Ramos (cell line): ENCODE results near the gene AHR.
"Not testable (repeated sequence)": the region's sequence is repeated elsewhere in the genome, so short reads cannot be mapped to it uniquely, and the experiment has no call there.

Experiments used
- in situ Hi-C: fragments of 300-500 bp; cut with MboI; formaldehyde crosslinking; loops from one replicate; pipeline ENCODE4 v1.14.3; 2022; ENCODE audit warnings: low sequenced_read_pairs; ENCODE audit not compliant: unreplicated experiment

AHR gene

DNA sequence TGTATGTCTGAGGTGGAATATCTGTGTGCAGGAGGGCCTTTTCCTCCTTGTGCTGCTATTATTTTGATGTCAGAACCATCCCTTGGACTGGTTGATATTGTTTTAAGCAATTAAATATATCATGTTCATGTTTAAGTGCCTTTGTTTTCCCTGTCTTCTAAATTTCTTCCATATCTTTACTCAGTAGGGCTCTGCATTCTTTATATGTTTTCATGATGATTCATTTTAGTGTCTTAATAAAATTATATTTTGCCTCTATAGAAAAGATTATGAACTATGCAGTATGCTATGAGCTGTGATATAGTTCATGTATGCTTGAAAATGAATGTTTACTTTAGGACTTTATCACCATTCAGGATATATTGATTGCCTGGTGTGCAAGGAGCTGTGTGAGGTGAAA, 34.8 kb downstream of the AHR start:
- in situ Hi-C loops: no loop called here

GRCh38 chr7:17336168-17336567, 37.7 kb downstream of the AHR start:
- in situ Hi-C loops: no loop called here

DNA sequence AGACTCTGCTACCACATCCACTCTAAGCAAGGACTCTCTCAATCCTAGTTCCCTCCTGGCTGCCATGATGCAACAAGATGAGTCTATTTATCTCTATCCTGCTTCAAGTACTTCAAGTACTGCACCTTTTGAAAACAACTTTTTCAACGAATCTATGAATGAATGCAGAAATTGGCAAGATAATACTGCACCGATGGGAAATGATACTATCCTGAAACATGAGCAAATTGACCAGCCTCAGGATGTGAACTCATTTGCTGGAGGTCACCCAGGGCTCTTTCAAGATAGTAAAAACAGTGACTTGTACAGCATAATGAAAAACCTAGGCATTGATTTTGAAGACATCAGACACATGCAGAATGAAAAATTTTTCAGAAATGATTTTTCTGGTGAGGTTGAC, 40.7 kb downstream of the AHR start:
- in situ Hi-C loops: no loop called here

DNA sequence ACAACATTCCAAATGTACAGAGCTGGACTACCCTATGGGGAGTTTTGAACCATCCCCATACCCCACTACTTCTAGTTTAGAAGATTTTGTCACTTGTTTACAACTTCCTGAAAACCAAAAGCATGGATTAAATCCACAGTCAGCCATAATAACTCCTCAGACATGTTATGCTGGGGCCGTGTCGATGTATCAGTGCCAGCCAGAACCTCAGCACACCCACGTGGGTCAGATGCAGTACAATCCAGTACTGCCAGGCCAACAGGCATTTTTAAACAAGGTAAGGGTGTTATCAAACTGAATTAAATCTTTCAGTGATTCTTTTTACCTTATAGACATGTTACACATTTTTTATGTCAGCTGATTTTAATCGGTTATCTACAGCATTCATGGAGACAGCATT, 41.5 kb downstream of the AHR start:
- in situ Hi-C loops: no loop called here

DNA sequence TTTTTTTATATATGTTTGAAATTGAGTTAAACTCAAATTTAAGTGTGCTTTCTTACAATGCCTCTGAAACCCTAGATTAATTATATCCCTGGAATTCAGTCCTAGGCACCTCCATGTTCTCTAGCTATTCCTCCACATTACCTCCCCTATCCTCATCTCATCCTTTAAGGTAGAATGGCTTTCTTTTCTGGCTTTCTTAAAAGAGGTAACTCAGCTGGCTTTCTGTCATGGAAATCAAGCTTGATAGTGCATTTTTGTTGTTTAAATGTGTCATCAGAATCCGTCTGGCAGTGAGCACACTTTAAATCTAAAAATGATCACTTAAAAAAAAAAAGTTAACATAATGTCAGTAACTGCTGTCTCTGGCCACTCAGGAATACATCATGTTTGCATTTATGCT, 42.2 kb downstream of the AHR start:
- in situ Hi-C loops: no loop called here

DNA sequence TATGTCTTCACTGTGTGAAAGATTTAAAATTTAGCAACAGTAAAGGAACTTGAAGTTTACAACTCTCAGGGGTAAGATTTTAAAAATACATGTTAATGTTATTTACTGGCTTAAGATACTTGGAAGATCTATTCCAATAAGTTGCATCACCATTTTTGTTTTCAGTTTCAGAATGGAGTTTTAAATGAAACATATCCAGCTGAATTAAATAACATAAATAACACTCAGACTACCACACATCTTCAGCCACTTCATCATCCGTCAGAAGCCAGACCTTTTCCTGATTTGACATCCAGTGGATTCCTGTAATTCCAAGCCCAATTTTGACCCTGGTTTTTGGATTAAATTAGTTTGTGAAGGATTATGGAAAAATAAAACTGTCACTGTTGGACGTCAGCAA, 44.3 kb downstream of the AHR start:
- in situ Hi-C loops: no loop called here

- in situ Hi-C loops: no loop called here
Observed at GRCh38 chr7:17347401-17347800, 48.9 kb downstream of the AHR start.

- in situ Hi-C loops: not testable (repeated sequence)
Observed at GRCh38 chr7:17348932-17349331, 50.5 kb downstream of the AHR start.

DNA sequence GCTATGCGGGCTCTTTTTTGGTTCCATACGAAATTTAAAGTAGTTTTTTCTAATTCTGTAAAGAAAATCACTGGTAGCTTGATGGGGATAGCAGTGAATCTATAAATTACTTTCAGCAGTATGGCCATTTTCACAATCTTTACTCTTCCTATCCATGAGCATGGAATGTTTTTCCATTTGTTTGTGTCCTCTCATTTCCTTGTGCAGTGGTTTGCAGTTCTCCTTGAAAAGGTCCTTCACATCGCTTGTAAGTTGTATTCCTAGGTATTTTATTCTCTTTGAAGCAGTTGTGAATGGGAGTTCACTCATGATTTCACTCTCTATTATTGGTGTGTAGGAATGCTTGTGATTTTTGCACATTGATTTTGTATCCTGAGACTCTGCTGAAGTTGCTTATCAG, 51.9 kb downstream of the AHR start:
- in situ Hi-C loops: not testable (repeated sequence)

GRCh38 chr7:17353650-17354419, 55.4 kb downstream of the AHR start:
- in situ Hi-C loops: not testable (repeated sequence)

GRCh38 chr7:17354473-17354872, 56.0 kb downstream of the AHR start:
- in situ Hi-C loops: no loop called here

GRCh38 chr7:17355050-17355449, 56.6 kb downstream of the AHR start:
- in situ Hi-C loops: no loop called here

DNA sequence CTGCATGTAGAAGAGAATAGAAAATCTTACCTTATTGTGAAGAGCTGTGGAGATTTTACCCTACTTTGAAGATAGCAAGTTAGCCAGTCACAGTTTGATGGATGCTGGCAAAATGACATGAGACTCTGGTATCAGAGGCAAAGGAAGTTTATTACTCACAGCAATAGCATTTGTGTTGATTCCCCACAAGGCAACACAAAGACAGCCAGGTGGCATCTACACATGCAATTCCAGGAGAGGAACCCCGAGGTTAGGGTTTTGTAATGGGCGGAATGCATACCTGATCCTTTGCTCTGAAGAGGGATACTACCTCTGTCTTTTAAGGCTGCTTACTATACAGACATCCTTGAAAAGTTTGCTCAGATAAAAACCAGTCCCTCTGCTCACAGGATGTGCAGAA, 59.5 kb downstream of the AHR start:
- in situ Hi-C loops: no loop called here

DNA sequence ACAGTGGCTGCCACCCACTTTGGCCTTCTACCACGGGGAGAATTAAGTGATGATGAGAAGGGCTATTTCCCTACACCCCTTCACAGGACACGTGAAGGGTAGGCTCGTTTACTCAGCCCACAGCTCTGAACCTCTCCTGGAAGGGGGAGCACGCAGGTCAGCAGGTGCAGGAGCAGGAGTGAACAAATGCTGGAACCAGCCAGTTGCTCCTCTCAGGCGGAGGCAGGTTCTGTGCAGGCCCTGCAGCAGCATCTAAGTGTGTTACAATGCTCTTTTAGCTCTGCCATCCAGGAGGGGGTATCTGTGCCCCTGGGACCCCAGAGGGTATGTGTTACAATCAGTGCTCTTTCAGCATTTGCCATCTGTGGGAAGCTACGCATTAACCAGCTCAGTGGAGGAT, 61.2 kb downstream of the AHR start:
- in situ Hi-C loops: no loop called here

DNA sequence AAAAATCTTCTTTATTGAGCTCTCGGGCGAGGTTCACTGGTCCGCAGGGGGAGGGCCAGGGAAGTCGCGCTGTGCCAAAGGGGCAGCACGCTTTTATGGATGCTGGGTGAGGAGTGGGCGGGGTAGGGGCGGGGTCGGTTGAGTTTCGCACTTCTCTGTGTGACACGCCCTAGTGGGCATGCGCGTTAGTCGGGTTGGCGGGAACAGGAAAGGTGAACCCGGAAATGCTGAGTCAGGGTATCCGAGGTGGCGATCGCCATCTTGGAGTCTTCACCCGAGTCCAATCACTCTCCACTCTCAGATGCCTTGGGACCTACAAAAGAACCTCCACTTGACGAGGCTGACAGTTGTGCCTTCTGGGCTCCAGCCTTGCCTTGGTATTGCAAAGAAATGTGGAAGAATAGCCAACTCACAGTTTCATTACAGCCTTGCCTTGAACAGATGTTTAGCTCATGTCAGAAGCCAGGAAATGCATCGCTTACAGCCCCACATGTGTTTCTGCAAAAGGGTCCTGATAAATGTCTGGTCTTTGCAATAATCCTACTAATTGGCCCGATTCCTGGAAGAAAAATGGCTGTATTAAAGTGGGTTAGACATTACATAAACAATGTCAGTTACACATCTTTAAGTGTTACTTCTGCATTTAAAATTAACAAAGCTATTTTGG, 64.1 kb downstream of the AHR start:
- in situ Hi-C loops: no loop called here

DNA sequence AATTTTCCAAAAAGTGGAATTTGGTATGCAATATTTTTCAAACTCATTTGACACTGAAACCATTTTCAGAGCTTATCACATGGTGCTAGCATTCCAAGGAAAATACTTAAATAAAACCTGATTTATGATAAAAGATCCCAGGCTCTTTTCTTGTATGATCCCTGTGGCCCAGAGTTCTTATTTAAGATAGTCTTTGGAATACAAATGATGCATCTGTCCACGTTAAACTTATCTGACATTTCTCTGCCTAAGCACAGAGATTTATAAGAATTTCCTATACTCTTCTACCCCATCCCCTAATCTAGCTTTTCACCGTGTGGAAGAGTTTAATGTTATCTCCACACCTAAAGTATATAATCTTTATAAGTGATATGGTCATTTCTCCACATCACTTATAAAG, 66.2 kb downstream of the AHR start:
- in situ Hi-C loops: no loop called here

DNA sequence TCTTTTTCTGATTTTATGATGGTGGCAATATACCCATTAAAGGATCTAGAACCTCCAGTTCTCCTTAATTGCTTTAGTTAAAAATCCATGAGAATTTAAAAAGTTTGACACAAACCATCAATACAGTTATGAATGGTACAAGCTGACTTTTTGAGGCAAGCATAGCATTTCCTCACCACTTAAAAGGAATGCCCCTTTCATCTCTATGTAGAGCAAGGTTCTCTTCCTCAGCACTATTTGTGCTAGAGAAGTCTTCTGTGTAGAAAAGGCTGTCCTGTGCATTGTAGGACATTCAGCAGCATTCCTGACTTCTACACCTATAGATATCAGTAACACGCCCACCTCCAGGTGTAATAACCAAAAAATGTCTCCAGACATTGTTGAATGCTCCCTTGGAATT, 67.3 kb downstream of the AHR start:
- in situ Hi-C loops: no loop called here

- in situ Hi-C loops: no loop called here
Observed at GRCh38 chr7:17367502-17367901, 69.0 kb downstream of the AHR start.

GRCh38 chr7:17368856-17369524, 70.5 kb downstream of the AHR start:
- in situ Hi-C loops: no loop called here

DNA sequence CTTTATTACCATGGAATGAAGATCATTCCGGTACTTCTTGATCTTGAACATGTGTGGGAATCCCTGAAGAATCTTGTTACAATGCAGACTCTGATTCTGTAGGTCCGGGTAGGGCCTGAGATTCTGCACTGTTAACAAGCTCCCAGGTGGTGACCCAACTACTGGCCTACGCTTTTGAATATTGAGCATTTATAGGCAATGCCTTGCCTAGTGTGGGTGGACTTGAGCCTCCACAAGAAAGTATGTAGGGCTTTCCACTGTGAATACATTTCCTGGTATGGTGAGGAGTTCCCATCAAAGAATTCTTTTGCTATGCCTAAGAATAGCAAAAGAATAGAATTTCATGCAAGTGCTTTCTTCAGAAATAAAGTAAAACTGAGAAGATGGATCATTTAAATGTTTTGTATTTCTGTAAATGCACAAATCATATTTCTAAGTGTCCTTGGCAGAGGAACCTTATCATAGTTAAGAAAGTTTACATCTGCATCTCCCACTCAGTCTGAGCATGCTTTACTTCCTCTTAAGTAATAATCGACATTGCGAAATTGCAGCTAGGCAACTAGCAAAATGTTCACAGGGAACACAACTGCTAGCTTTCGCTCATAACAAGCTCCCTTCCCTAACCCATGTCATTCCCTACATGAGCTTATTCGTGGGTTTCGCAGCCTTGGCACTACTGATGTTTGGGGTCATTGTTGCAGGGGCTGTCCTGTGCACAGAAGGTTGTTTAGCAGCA, 71.4 kb downstream of the AHR start:
- in situ Hi-C loops: no loop called here
